Measurements from ENCODE around the gene WDPCP. TPM values are rescaled to one million over a fixed set of nuclear protein-coding genes. Genes with fewer than 3 reads are reported as not detected.

The WDPCP gene
- total and polyA plus RNA-seq, 2 donors from 2014 or later: 2.7 to 15.1 TPM

DNA sequence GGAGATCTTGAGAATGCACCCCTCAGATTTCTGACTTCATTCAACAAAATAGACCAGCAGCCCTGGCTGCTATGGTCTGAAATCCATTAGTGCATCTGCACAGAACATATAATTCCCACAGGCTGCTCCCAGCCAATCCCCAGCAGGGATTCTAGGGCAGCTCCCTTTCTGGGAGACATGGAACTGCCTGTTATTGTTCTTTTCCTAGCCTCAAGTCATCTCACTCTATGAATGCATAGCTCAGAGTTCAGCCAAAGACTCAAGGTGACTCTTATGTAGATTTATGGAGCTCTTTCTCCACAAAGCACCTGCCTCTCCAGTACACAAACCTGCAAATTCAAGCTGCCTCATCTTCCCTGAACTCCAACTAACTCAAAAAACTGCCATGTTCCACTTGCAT lies 241.9 kb downstream of the WDPCP start:
- no peaks in the 10 kb centered on the region for H3K4me1 ChIP-seq (ENCODE audit: control insufficient read depth in 2 of 3, insufficient read depth in 2 of 3, low read depth in 1 of 3, low read length in 3 of 3)
- H3K9ac ChIP-seq (ENCODE audit: low read length in 3 of 3): no peak overlapping the region
- TF ChIP-seq, protein P1, sequence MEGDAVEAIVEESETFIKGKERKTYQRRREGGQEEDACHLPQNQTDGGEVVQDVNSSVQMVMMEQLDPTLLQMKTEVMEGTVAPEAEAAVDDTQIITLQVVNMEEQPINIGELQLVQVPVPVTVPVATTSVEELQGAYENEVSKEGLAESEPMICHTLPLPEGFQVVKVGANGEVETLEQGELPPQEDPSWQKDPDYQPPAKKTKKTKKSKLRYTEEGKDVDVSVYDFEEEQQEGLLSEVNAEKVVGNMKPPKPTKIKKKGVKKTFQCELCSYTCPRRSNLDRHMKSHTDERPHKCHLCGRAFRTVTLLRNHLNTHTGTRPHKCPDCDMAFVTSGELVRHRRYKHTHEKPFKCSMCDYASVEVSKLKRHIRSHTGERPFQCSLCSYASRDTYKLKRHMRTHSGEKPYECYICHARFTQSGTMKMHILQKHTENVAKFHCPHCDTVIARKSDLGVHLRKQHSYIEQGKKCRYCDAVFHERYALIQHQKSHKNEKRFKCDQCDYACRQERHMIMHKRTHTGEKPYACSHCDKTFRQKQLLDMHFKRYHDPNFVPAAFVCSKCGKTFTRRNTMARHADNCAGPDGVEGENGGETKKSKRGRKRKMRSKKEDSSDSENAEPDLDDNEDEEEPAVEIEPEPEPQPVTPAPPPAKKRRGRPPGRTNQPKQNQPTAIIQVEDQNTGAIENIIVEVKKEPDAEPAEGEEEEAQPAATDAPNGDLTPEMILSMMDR (IDR thresholded peaks at IDR 0.05; ENCODE audit: borderline replicate concordance, extremely low read depth, insufficient read depth): no peak
- no peaks in the 10 kb centered on the region for H3K36me3 ChIP-seq (ENCODE audit: control insufficient read depth in 2 of 3, insufficient read depth in 3 of 3, low read length in 3 of 3)
- no peak for FAIRE-seq
- peaks cover 0 to 7% (median 2%) of the 10 kb centered on the region in 3 donors for H3K9me3 ChIP-seq (ENCODE audit: control insufficient read depth in 2 of 3, insufficient read depth in 1 of 3, low read length in 3 of 3)
- intact Hi-C loops (cut with DNase I): no loop called here
- H3K27me3 ChIP-seq (ENCODE audit: control insufficient read depth, insufficient read depth, low read length): no peaks in the 10 kb centered on the region
- no peak overlapping the region for H3K4me3 ChIP-seq (ENCODE audit: low read length in 3 of 3)
- no peak overlapping the region for H3K27ac ChIP-seq (ENCODE audit: low read depth in 2 of 2, low read length in 2 of 2)
- DNase-seq: no peak

DNA sequence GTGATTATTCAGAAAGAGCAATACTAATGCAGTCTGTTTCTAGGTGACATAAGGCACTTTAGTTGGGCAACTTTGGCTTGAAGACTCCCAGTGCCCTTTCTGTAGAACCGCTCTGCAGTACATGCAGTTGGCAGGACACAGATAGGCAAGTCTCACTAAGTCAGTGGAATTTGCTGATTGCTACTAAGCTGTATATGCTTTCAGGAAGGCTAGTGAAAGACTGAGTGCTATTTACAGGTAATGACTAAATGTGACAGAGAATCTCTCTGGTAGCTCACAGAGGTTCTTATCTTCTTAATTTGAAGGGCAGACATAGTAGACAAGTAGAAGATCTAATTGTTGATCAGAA lies 243.0 kb downstream of the WDPCP start:
- Histone ChIP-seq H3K27me3 (ENCODE audit: control insufficient read depth, insufficient read depth, low read length) (no peaks in the 10 kb centered on the region), H3K9me3 (ENCODE audit: control insufficient read depth in 2 of 3, insufficient read depth in 1 of 3, low read length in 3 of 3) (peaks cover 0 to 7% (median 2%) of the 10 kb centered on the region in 3 donors), H3K36me3 (ENCODE audit: control insufficient read depth in 2 of 3, insufficient read depth in 3 of 3, low read length in 3 of 3) (no peaks in the 10 kb centered on the region), H3K9ac (ENCODE audit: low read length in 3 of 3) (no peak overlapping the region), H3K27ac (ENCODE audit: low read depth in 2 of 2, low read length in 2 of 2) (no peak overlapping the region), H3K4me3 (ENCODE audit: low read length in 3 of 3) (no peak overlapping the region), H3K4me1 (ENCODE audit: control insufficient read depth in 2 of 3, insufficient read depth in 2 of 3, low read depth in 1 of 3, low read length in 3 of 3) (no peaks in the 10 kb centered on the region)
- FAIRE-seq (no peak), DNase-seq (no peak)
- TF ChIP-seq, protein P1 (IDR thresholded peaks at IDR 0.05; ENCODE audit: borderline replicate concordance, extremely low read depth, insufficient read depth): no peak
- intact Hi-C loops (cut with DNase I): no loop called here

DNA sequence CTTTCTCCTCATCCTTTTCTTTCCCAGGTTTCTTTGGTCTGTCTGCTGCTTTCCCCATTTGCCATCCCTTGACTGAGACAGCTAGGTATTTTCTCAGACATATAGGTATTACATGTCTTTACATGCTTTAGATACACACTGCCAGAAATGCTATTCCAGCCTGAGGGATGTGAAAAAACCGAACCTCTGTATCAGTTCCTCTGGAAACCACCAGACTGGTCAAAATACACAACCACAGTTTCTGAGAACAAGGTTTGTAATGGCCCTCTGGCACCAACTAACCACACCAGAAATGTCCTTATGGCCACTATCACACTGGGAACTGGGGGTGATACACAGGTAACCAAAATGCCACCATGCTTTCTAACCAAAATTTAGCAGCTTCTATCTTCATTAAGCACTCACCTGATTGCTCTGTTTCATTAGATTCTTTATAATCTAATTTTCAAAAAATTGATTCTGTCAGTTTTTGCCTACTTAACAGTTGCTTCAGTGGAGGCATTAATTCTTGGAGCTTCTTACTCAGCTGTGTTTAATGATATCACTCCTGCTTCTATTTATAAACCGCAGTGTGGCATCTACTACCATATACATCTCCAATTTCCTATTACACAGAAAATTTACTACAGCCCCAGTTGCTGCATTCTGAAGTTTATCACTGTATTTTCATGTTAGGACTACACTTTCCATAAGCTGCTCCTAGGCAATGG lies 243.5 kb downstream of the WDPCP start:
- no peaks in the 10 kb centered on the region for H3K27me3 ChIP-seq (ENCODE audit: control insufficient read depth, insufficient read depth, low read length)
- TF ChIP-seq, protein P1 (IDR thresholded peaks at IDR 0.05; ENCODE audit: borderline replicate concordance, extremely low read depth, insufficient read depth): no peak
- intact Hi-C loops (cut with DNase I): no loop called here
- no peak overlapping the region for H3K9ac ChIP-seq (ENCODE audit: low read length in 3 of 3)
- H3K4me1 ChIP-seq (ENCODE audit: control insufficient read depth in 2 of 3, insufficient read depth in 2 of 3, low read depth in 1 of 3, low read length in 3 of 3): no peaks in the 10 kb centered on the region
- DNase-seq (no peak), FAIRE-seq (no peak)
- peaks cover 0 to 7% (median 2%) of the 10 kb centered on the region in 3 donors for H3K9me3 ChIP-seq (ENCODE audit: control insufficient read depth in 2 of 3, insufficient read depth in 1 of 3, low read length in 3 of 3)
- H3K36me3 ChIP-seq (ENCODE audit: control insufficient read depth in 2 of 3, insufficient read depth in 3 of 3, low read length in 3 of 3): no peaks in the 10 kb centered on the region
- H3K27ac ChIP-seq (ENCODE audit: low read depth in 2 of 2, low read length in 2 of 2): no peak overlapping the region
- H3K4me3 ChIP-seq (ENCODE audit: low read length in 3 of 3): no peak overlapping the region
